GM11168 (cell line): ENCODE data around the gene NINL.

Experiments used
- in situ Hi-C: fragments of 300-500 bp; cut with MboI; formaldehyde crosslinking; loops from one replicate; pipeline ENCODE4 v1.12.0; 2022; ENCODE audit warnings: low sequenced_read_pairs; ENCODE audit not compliant: unreplicated experiment

NINL gene

DNA sequence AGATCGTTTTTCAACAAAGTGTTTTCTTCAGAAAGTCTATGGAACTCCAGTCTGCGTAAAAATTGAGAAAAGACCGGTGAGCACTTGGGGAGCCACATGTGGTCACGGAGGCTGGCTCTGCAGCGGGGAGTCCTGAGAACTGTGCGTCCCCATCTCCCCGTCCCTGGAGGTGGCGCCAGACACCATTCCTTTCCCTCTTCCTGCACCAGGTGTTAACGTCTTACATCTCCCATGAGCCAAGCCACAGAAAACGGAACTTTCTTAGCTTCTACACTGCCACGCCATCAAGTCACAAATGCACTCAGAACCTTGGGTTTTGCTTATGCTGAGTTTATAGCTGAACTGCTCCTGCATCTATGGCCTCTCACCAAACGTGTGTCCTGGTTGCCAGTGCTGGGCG, 115.3 kb downstream of the NINL start:
- in situ Hi-C loops = no loop called here

DNA sequence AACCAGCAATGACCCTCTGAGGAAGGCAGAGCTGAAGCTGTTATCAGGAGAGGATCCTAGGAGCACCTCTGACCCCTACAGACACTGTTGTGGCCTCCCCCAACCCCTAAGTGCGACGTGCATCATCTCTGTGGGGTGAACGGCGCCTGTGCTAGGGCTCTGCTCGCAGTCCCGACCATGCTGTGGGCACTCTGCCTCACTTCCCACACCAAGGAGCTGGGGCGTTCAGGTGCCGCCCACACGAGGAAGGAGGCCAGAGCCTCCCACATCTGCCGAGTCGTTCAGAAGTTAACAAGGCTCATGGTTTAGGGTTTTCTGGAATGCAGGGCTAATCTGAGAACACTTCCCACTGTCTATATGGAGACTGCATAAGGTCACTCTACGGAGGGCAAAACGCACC, 115.8 kb downstream of the NINL start:
- in situ Hi-C loops = no loop called here

DNA sequence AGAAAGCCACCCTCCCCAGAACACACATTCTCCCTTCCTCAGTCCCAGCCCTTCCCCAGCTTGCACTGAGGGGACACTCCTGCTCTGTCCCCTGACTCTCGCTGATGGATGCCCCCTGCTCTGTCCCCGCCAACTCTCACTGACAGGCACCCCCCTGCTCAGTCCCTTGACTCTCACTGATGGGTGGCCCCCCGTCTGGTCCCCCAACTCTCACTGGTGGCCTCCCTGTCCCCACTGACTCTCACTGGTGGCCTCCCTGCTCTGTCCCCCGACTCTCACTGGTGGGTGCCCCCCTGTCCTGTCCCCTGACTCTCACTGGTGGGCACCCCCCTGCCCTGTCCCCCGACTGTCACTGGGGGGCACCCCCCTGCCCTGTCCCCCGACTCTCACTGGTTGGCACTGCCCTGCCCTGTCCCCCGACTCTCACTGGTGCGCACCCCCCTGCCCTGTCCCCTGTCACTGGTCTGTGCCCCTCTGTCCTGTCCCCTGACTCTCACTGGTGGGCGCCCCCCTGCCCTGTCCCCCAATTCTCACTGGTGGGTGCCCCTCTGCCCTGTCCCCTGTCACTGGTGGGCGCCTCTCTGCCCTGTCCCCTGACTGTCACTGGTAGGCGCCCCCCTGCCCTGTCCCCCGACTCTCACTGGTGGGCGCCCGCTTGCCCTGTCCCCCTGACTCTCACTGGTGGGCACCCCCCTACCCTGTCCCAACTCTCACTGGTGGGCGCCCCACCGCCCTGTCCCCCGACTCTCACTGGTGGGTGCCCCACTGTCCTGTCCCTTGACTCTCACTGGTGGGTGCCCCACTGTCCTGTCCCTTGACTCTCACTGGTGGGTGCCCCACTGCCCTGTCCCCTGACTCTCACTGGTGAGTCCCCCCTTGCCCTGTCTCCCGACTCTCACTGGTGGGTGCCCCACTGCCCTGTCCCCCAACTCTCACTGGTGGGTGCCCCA, 116.9 kb downstream of the NINL start:
- in situ Hi-C loops = no loop called here

DNA sequence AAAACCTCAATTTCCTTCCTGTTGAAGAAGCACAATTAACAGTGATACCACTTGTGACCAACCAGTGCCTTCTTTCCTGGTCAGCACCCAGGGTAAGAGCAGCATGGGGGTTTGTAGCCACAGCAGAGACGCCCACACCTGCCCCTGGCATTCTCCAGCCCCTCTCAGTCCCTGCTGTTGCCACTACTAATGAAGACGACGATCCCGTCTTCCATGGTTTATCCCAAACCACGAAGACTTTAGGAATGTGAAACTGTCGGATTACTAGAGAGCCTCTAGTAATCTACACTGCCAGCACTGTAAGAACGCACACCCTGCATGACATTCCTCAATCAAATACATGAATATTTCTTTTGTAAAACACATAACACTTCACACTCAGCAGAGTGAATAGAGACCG, 117.9 kb downstream of the NINL start:
- in situ Hi-C loops = no loop called here

DNA sequence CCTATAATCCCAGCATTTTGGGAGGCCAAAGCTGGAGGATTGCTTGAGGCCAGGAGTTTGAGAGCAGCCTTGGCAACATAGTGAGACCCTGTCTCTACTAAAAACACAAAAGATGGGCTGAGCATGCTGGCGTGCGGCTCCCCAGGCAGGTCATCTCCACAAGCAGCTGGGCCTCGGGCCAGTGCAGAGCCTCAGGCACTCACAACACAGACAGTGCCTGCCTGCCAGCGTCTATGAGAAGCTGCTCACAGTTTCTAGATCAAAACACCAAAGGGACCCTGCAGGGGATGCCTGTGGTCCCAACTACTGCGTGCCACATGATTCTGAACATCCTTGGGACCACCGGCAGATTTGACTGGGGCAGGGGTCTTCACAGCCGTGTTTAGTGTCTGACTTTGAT, 118.5 kb downstream of the NINL start:
- in situ Hi-C loops = no loop called here

DNA sequence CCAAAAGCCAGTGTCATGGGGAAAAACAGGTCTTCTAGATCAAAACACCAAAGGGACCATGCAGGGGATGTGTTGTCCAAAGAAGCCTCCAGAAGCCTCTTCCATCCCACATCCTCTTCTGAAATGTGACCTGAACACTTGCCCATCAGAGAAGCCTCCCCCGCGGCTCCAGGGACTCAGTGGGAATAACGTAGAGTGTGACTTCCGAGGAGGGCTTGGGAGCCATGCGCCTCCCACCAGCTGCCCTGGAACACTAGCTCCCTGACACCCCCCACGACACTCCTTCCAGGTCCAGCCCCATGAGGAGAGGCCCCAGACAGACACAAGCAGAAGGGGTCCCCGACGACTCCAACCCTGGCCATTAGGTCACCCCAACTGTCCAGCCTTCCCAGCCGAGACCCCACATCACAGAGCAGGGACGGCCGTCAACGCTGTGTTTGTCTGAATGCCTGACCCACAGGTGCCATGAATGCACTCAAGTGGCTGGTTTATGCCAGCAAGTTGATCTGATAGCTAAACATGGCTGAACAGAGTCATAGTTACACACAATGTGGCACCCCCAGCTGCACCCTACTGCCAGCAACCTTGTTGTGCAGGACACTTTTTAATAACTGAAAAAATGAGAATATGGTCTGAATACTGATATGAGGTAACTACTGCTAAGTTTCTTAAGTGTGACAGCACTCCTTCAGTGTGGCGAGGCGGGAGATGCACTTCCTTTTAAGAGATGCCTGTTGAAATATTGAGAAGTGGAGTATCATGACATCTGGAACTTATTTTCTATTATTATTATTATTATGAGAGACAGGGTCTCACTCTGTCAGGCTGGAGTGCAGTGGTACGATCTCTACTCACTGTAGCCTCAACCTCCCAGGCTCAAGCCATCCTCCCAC, 119.8 kb downstream of the NINL start:
- in situ Hi-C loops = no loop called here

DNA sequence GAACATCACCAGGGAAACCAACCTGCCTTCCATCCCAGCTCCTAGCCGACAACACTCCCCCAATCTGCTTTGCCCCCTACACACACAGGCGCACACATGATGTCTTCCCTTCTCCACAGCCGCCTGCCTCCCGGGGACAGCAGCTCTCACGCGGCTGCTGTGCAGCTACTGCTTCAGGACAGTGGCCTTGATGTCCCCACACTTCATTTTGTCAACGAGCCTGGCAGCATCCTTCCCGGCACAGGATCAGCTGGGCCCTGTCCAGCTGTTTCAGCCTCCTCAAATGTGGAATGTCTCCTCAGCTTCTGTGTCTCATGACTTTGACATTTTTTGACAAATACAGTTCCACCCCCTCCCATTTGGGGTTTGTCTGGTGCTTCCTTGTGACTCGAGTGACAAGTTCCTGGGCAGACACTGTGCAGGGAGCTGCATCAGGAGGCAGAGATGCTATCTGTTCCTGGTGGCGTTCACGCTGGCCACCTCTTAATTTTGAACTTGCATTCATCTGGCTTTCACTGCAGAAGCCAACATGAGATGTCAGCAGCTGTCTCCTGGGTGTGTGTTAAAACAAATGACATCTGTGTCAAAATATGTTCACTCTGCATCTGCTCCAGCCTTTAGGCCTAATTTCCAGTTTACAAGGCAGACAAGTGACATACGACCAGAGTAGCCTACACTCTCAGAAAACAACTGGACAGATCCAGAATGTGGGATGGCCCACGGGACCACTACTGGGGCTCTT, 120.7 kb downstream of the NINL start:
- in situ Hi-C loops = no loop called here

DNA sequence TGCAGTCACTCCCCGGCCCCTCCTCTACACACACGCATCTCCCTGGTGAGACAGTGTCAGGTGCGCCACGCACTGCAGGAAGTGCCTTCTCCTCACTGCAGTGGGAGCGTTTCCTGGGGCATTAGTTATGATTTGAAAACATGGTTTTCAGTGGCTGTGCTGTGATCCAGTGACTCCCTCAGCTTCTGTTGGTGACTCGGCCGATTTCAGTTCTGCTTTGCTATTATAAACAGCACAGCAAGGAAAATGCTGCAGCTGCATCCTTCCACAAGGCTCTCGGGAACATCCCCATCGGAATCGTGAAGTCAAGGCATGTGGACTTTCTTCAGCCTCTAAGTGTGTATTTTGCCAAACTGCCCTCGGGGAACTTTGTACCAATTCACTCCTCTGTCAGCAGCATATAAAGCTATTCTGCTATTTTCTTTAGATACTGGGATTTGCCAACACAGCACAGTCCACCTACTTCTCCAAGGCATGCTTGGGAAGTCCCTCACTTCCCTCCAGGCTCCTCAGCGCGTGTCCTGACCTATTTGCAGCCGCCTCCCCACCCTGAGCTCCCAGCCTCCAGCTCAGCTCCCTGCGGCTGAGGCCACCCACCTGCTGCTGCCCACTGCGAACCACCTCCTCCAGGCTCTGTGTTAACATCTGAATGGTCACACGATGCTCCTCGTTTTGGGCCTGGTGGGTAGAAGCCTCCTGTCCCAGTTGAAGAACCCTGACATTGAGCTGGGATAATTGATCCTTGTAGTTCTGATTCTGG, 123.4 kb downstream of the NINL start:
- in situ Hi-C loops = no loop called here

DNA sequence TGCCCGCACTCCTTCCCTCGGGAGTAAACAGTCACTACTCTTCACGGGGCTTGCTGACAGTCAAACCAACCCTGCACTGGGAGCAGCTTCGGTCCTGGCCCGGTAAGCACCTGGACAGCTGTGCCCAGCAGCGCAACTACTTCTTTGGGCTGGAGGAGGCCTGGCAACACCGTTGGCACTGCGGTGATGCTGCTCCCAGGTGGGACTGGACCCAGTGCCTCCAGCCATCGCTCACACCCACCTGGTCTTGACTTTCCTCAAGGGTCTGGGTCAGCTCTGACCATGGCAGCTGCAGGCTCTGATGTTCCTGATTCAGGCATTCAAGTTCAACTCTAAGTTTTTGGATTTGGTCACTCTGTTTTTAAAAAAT, 124.1 kb downstream of the NINL start:
- in situ Hi-C loops = no loop called here

DNA sequence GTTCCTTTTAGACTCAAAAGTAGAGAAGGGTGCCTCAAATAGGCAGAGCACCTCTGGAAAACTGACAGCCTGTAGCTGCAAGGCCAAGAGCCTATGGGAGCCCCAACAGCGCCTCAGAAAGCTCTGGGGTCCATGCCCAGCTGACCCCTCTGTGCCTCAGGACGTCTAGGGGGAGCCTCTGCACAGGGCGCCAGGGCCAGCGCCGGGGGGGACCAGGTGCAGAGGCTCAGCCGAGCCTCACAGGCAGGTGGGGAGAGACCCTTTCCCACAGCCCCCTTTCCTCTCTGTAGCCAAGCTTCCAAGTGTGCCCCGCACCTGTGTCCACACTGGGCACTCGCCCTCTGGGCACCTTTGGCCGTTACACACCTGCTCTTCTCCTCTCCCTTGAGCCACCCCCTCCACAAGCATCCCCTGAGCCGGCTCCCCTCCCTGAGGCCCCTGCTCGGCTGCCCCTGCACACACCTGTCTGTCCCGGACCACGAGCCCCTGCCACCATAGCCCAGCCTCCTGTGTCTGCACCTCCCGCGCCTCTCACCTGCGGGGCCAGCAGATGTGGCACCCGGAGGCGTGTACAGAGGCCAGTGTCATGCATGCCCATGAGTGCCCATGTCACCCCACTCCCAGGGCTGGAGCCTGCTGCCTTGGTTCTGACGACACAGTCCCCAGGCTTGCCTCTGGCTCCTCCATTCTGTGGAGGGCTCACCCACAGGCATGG, 124.6 kb downstream of the NINL start:
- in situ Hi-C loops = no loop called here

DNA sequence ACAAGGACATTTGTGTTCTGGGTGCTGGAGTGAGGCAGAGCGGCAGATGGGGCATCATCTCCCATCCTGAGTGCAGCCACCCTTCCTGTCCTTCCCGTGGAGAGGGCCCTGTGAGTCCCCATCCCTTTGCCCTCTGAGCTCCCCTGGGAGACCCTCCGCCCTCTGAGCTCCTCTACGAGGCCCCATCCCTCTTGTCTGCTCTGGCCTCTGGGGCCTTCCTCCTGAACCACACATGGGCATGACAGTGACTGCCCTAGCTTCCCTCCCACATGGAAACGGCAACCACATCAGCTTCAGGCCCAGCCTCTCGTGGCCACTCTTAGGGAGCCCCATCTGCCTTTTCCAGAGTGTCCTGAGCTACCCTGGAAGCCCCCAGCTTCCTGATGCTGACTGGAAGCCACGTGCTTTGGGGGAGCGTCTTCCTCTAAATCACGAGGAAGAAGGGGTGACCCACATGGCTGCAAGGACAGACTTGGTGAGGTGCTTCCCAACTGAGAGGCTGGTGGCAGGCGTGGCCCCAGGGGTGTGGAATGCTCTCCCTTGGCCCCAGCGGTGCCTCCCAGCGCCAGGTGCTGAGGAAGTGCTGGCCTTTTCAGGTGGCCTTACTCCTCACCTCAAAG, 125.3 kb downstream of the NINL start:
- in situ Hi-C loops = no loop called here

DNA sequence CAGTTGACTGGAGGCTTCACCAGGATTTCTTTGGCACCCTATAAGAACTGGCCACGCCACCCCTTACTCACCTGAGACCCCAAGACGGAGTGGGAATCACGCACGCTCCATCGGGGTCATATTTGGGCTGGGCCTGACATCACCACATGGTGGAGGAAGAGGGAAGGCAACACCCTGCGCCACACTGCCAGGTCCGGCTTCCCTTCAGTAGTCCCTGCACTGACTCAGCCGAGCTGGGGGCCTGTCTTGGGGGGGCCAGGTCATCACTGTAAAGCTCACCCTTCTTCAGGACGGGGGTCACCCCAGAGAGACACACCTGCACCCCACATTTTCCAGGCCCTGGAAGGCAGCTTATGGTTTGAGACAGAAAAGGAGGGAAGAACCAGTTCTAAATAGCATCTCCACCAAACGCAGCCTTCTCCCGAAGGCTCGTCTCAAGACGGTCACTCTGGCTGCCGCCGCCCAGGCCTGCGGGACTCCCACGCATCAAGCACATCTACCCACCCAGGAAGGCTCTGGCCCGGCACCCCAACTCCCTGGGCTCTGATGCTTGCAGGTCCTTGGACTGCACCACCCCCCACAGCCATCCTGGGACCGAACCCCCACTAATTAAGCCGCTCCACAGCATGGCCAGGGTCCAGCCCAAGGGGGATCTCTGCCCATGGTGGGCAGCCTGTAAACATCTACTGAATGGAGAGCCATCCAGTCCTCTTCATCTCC, 126.1 kb downstream of the NINL start:
- in situ Hi-C loops = no loop called here

DNA sequence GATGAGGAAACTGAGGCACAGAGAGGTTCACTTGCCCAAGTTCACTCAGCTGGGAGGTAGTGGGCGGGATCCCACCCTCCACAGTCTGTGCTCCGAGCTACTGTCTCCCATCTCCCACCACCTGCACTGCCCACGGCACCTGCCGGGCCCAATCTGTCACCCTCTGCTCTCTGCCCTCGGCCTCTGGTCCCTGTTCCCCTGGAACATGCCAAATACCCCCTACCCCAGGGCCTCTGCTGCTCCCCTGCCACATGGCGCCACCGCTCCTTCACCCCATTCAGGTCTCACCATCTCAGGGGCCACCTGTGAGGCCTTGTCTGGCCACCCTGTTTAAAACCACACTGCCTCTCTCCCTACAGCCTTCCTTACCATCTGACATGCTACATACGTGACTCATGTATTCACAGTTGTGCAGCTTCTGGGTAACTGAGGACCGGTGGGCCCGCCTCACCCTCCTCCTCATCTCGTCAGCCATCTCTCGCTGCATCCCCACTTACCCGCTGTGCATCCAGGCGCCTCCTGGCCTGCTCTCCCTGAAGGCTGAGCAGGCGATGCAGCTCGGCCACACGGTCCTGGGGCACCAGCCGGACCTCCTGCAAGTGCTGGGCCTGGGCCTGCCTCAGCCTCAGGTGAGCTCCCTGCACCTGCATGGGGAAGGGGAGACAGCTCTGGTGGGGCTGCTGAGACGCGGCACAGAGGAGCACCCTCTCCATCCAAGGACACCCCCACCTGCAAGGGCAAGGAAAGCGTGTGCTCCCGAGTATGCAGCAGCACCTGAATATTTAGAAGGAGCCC, 127.2 kb downstream of the NINL start:
- in situ Hi-C loops = no loop called here

DNA sequence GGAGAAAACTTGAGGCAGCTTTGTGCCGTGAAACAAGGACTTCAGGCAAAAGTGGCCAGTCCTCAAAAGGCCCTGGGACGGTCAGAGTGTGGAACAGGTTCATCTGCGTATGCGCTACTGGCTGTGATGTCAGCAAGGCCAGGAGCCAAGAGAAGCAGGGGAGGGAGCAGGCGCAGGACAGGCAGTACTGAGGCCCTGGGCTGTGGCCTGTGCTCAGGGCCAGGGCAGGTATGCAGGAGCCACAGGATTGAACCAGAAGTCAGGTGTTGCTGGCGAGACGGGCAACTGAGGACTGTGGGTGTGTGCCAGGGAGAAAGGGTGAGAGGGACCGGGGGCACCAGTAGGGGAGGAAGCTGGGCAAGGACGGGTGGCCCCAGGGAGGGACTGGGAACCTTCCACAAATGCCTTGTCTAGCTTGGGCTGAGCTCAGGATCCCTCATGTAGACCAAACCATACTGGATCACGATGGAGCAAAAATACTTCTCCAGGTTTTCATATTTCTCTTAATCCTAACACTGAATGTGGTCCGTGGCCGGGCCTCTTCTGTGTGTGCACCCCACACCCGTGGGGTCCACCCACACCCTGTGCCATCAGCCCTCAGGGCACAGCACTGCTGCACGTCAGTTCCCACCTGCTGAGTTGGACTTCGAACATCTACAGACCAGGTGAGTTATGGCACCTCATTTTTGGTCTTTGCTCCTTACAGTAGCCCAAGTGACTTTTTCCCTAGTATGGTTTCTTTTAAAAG, 131.0 kb downstream of the NINL start:
- in situ Hi-C loops = no loop called here

DNA sequence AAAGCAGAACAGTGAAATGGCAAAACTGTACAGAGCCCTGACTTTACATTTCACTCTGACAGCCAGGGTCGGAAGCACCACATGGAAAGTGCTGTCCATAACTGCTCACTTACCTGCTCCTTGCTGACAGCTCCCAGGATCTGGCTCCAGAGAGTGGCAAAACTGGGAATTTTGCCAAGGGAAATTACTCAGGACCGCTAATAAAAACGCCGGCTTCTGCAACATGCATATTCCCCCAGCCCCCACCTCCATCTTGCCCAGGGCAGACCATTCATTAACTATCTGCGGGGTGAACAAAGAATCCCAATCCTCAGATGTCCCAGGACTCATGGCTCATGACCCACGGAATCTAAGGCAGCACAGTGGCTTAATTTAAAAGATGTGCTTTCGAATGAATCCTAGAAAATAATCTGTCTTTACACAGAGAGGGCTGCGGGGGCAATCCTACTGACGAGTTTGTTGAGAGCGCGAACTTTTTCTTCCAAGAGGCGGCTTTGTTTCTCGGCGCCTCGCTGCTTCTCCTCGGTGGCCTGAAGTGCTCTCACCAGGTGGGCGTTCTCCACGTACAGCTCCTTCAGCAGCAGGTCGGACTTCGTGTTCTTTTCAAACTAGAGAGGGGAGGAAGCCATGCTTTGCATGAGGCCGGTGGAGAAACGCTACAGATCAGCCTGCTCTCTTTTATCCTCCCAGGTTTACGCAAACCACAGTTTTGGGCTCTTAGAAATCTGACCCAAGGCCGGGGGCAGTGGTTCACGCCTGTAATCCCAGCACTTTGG, 132.1 kb downstream of the NINL start:
- in situ Hi-C loops = no loop called here

DNA sequence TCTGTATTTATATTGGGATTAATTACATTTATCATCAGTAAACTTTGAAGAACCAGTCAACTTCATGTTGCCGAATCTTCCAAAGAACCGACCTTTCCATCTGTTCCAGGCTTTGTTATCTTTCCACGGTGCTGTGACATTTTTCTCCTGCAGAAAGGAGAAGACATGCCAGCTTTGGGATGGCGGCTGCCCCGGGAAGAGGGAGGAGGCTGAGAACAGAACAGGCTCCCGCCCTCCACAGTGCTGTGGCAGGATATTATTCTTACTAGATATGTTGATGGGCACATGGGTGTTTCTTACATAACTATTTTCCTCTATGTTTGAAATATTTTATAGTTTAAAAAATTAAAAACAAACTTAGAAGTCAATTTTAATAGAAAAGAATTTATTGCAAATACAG, 133.0 kb downstream of the NINL start:
- in situ Hi-C loops = no loop called here
